Breast epithelium (tissue), 4 donors: ENCODE data around the gene VIM. TPM values are rescaled to one million over a fixed set of nuclear protein-coding genes. Genes with fewer than 3 reads are reported as not detected.

ENCODE experiments used
- DNase-seq, 2 donors: peaks; one replicate each; pipeline ENCODE4 v3.0.0-alpha.2; 2019; ENCODE audit warnings: low spot score in 2 of 2
- H3K27ac ChIP-seq, 2 donors: fragments of 200-600 bp; sonication (generic) in 1 of 2; one replicate each; pipeline ENCODE4 v1.5.1; 2016 to 2019; ENCODE audit warnings: mild to moderate bottlenecking in 1 of 2
- H3K27me3 ChIP-seq, 2 donors: fragments of 200-600 bp; sonication (generic) in 1 of 2; one replicate each; pipeline versions ENCODE4 v1.5.1 to v1.6.0; 2017 to 2019; ENCODE audit warnings: control low read depth in 1 of 2, mild to moderate bottlenecking in 1 of 2
- H3K36me3 ChIP-seq: fragments of 200-600 bp; one replicate; pipeline ENCODE4 v1.5.1; 2019
- H3K4me1 ChIP-seq, 2 donors: fragments of 200-600 bp; sonication (generic); one replicate each; pipeline ENCODE4 v1.5.1; 2016 to 2019; ENCODE audit warnings: control low read depth in 1 of 2
- H3K4me3 ChIP-seq, 3 donors: fragments of 200-600 bp; sonication (generic); 1 replicate in 2 of 3; 2 replicates in 1 of 3; pipeline ENCODE4 v1.5.1; 2016 to 2019; ENCODE audit warnings: mild to moderate bottlenecking in 3 of 3, moderate library complexity in 2 of 3
- H3K9me3 ChIP-seq, 2 donors: fragments of 200-600 bp; sonication (generic) in 1 of 2; one replicate each; pipeline ENCODE4 v1.5.1; 2016 to 2019; ENCODE audit warnings: control low read depth in 1 of 2
- CTCF ChIP-seq, 3 donors: fragments of 450-650 bp; IDR thresholded peaks; one replicate each; pipeline ENCODE4 v1.5.1; 2016 to 2017; ENCODE audit warnings: antibody characterized with exemption in 3 of 3, mild to moderate bottlenecking in 3 of 3, moderate library complexity in 3 of 3
- POLR2A ChIP-seq: fragments of 450-650 bp; IDR thresholded peaks from one replicate; pipeline ENCODE4 v1.6.1; 2016; ENCODE audit warnings: antibody characterized with exemption, mild to moderate bottlenecking, moderate library complexity
- POLR2AphosphoS5 ChIP-seq, 3 donors: sonication (generic); formaldehyde crosslinking; IDR thresholded peaks; one replicate each; pipeline ENCODE4 v1.6.1; 2017; ENCODE audit warnings: antibody characterized with exemption in 3 of 3
- intact Hi-C: fragments of 100-400 bp; cut with DNase I; formaldehyde crosslinking; loops from one replicate; pipeline ENCODE4 v1.15.1; 2023; ENCODE audit warnings: low total_unique reads
- total RNA-seq, 3 donors: library from RNA; depleted of rRNA; stranded (reverse); fragments of >200 nt; gene quantifications; one replicate each; pipeline ENCODE4 v1.1.0, GENCODE V29; 2016

VIM gene
- total RNA-seq, 3 donors from 2014 or later: 1,431 to 8,681 (median 2,067) TPM

GRCh38 chr10:17225808-17226207 is 2.2 kb upstream of the VIM start:
- Histone ChIP-seq H3K4me1 (no peaks in the 10 kb centered on the region), H3K4me3 (no peak overlapping the region), H3K36me3 (no peaks in the 10 kb centered on the region), H3K9me3 (no peaks in the 10 kb centered on the region), H3K27me3 (no peaks in the 10 kb centered on the region), H3K27ac (no peak overlapping the region)
- DNase-seq: no peak
- TF ChIP-seq CTCF (IDR thresholded peaks at IDR 0.05): no peak
- intact Hi-C loops: no loop called here

GRCh38 chr10:17226891-17227303 is 1.1 kb upstream of the VIM start:
- H3K36me3 ChIP-seq: no peaks in the 10 kb centered on the region
- H3K9me3 ChIP-seq: no peaks in the 10 kb centered on the region
- peak overlapping the region; percentile 93 to 99 for H3K27ac ChIP-seq
- H3K27me3 ChIP-seq: no peaks in the 10 kb centered on the region
- H3K4me3 ChIP-seq: peak overlapping the region in 1 of 3 donors; percentile 90
- DNase-seq: no peak
- no peak for TF ChIP-seq CTCF (IDR thresholded peaks at IDR 0.05)
- TF ChIP-seq POLR2AphosphoS5 (IDR thresholded peaks at IDR 0.05): no peak
- TF ChIP-seq POLR2A: no peak
- intact Hi-C loops: no loop called here
- H3K4me1 ChIP-seq: no peaks in the 10 kb centered on the region

- Histone ChIP-seq H3K27me3 (no peaks in the 10 kb centered on the region), H3K4me3 (peak overlapping the region; percentile 82 to 97 (median 90)), H3K27ac (peak overlapping the region; percentile 93 to 99), H3K36me3 (no peaks in the 10 kb centered on the region), H3K9me3 (no peaks in the 10 kb centered on the region), H3K4me1 (peaks cover 0 to 3% of the 10 kb centered on the region in 2 donors)
- no peak for DNase-seq
- TF ChIP-seq POLR2A (no peak), POLR2AphosphoS5 (IDR thresholded peaks at IDR 0.05) (peak in 1 of 3 donors; percentile 22), CTCF (IDR thresholded peaks at IDR 0.05) (peak in 2 of 3 donors; percentile 15 to 65)
- intact Hi-C loops: no loop called here
These were observed 512 bp upstream of the VIM start for GRCh38 chr10:17227367-17228090.

- TF ChIP-seq CTCF (IDR thresholded peaks at IDR 0.05) (no peak), POLR2A (no peak), POLR2AphosphoS5 (IDR thresholded peaks at IDR 0.05) (peak; percentile 78 to 98 (median 85))
- no peaks in the 10 kb centered on the region for H3K36me3 ChIP-seq
- intact Hi-C loops: no loop called here
- no peaks in the 10 kb centered on the region for H3K27me3 ChIP-seq
- peaks cover 3 to 11% of the 10 kb centered on the region in 2 donors for H3K4me1 ChIP-seq
- peak overlapping the region; percentile 93 to 99 for H3K27ac ChIP-seq
- DNase-seq: peak; percentile 68 to 75
- no peaks in the 10 kb centered on the region for H3K9me3 ChIP-seq
- H3K4me3 ChIP-seq: peak overlapping the region; percentile 82 to 97 (median 90)
These were observed 1.1 kb downstream of the VIM start for GRCh38 chr10:17229016-17229716.

- TF ChIP-seq POLR2A (no peak), CTCF (IDR thresholded peaks at IDR 0.05) (no peak), POLR2AphosphoS5 (IDR thresholded peaks at IDR 0.05) (no peak)
- peak overlapping the region; percentile 82 to 97 (median 90) for H3K4me3 ChIP-seq
- intact Hi-C loops: no loop called here
- H3K27me3 ChIP-seq: no peaks in the 10 kb centered on the region
- no peak for DNase-seq
- no peaks in the 10 kb centered on the region for H3K36me3 ChIP-seq
- H3K9me3 ChIP-seq: no peaks in the 10 kb centered on the region
- H3K27ac ChIP-seq: peak overlapping the region; percentile 93 to 99
- peaks cover 3 to 11% of the 10 kb centered on the region in 2 donors for H3K4me1 ChIP-seq
These were observed 1.6 kb downstream of the VIM start for GRCh38 chr10:17229717-17229966.
